Pancreas (tissue), 10 donors: ENCODE measurements around the gene TMEM209. TPM values are rescaled to one million over a fixed set of nuclear protein-coding genes. Genes with fewer than 3 reads are reported as not detected.

Source experiments
- ATAC-seq, 4 donors: fragments of 200-7000 bp; cut with Tn5 transposase; one replicate each; pipeline versions ENCODE4 v1.8.0 to v1.9.1; 2020; ENCODE audit warnings: mild to moderate bottlenecking in 4 of 4, moderate library complexity in 4 of 4
- DNase-seq, 6 donors: peaks; one replicate each; pipeline ENCODE4 v3.0.0-alpha.2; 2020
- FAIRE-seq: peaks from 2 replicates; lab custom pipeline; 2012; peaks lifted over from hg19 to GRCh38; lab: Jason Lieb, UNC
- H3K27ac ChIP-seq, 4 donors: fragments of 200-600 bp; sonication (generic); 1 replicate in 3 of 4; 2 replicates in 1 of 4; pipeline versions ENCODE4 v1.5.0 to v1.8.0; 2020
- H3K27me3 ChIP-seq, 4 donors: fragments of 200-600 bp; one replicate each; pipeline ENCODE4 v1.8.0; 2021
- H3K36me3 ChIP-seq, 3 donors: fragments of 200-600 bp; sonication (generic) in 1 of 3; one replicate each; pipeline versions ENCODE4 v1.5.0 to v1.8.0; 2020 to 2021
- H3K4me1 ChIP-seq, 3 donors: fragments of 200-600 bp; one replicate each; pipeline ENCODE4 v1.8.0; 2021
- H3K4me3 ChIP-seq, 4 donors: fragments of 200-600 bp; sonication (generic) in 2 of 4; one replicate each; pipeline versions ENCODE4 v1.5.0 to v1.8.0; 2020 to 2021
- H3K9me3 ChIP-seq, 4 donors: fragments of 200-600 bp; one replicate each; pipeline ENCODE4 v1.8.0; 2021
- CTCF ChIP-seq, 4 donors: fragments of 200-600 bp; sonication (generic) in 3 of 4; IDR thresholded peaks; one replicate each; pipeline versions ENCODE4 v1.5.0 to v1.8.0; 2021; ENCODE audit warnings: antibody characterized with exemption in 4 of 4
- WGBS, 2 donors: extraction: QIAGEN DNeasy Blood & Tissue Kit; methylation state at CpG; one replicate each; pipeline ENCODE4 v1.1.7; 2013; 5-methylcytosine and 5-hydroxymethylcytosine counted together
- intact Hi-C, 3 donors: fragments of 100-400 bp; cut with DNase I; formaldehyde crosslinking; loops; one replicate each; pipeline versions ENCODE4 v1.11.1 to v1.14.2; 2022
- polyA plus RNA-seq, 2 donors: library from polyadenylated mRNA; stranded (reverse); fragments of 200-250 nt; gene quantifications; one replicate each; pipeline ENCODE4 v1.2.3, GENCODE V29; 2013
- total RNA-seq, 6 donors: library from RNA; stranded (reverse); fragmentation: NEBNext Ultra II Directional in 4 of 6; extraction: Animal tissue kit (Norgen Biotek cat#: 25700) in 4 of 6; gene quantifications; one replicate each; pipeline versions ENCODE4 v1.2.1 to v1.2.4, GENCODE V29; 2021 to 2023
- donor health status: healthy with polysubstance abuse.
- donor health status: DM: no; HTN: no; CAD: no; lungs with moderate emphysema.
- donor health status: DM: no; HTN: no; CAD: no.
- donor health status: control.
- donor health status: control.
- donor health status: Bipolar disorder and iron deficiency.
- donor health status: DM: yes; HTN: yes; CAD: no.
- donor health status: DM: no; HTN: no; CAD: no.
- donor health status: DM: no; HTN: no; CAD: no.
- donor health status: DM: yes; HTN: yes; CAD: no.

Gene TMEM209
- total and polyA plus RNA-seq, 8 donors: 4.2 to 16.1 (median 10.6) TPM

GRCh38 chr7:130137207-130137606, 68.0 kb downstream of the TMEM209 start:
- peaks cover 0 to 20% (median 0%) of the 10 kb centered on the region in 3 donors for H3K36me3 ChIP-seq
- no peaks in the 10 kb centered on the region for H3K27me3 ChIP-seq
- intact Hi-C loops: no loop called here
- WGBS, 2 donors: 97 to 99% methylated on average over 4 of the region's 4 CpGs
- no peaks in the 10 kb centered on the region for H3K9me3 ChIP-seq
- H3K4me3 ChIP-seq: no peak overlapping the region
- H3K4me1 ChIP-seq: peaks cover 0 to 4% (median 0%) of the 10 kb centered on the region in 3 donors
- TF ChIP-seq CTCF (IDR thresholded peaks at IDR 0.05): no peak
- DNase-seq (no peak), ATAC-seq (no peak), FAIRE-seq (no peak)
- no peak overlapping the region for H3K27ac ChIP-seq

- TF ChIP-seq CTCF (IDR thresholded peaks at IDR 0.05): no peak
- intact Hi-C loops: no loop called here
- H3K36me3 ChIP-seq: peaks cover 0 to 22% (median 0%) of the 10 kb centered on the region in 3 donors
- FAIRE-seq: no peak
- 94 to 98% methylated on average over 1 of the region's 1 CpG for WGBS, 2 donors
- no peak overlapping the region for H3K4me3 ChIP-seq
- peaks cover 0 to 4% (median 0%) of the 10 kb centered on the region in 3 donors for H3K4me1 ChIP-seq
- ATAC-seq: no peak
- no peak for DNase-seq
- no peaks in the 10 kb centered on the region for H3K9me3 ChIP-seq
- no peaks in the 10 kb centered on the region for H3K27me3 ChIP-seq
- H3K27ac ChIP-seq: no peak overlapping the region
These were observed 68.5 kb downstream of the TMEM209 start for GRCh38 chr7:130136579-130137167.

GRCh38 chr7:130135208-130136205, 69.7 kb downstream of the TMEM209 start:
- FAIRE-seq: no peak
- H3K4me1 ChIP-seq: no peaks in the 10 kb centered on the region
- intact Hi-C loops: no loop called here
- H3K27me3 ChIP-seq: no peaks in the 10 kb centered on the region
- ATAC-seq: no peak
- H3K9me3 ChIP-seq: no peaks in the 10 kb centered on the region
- peaks cover 0 to 32% (median 2%) of the 10 kb centered on the region in 3 donors for H3K36me3 ChIP-seq
- no peak overlapping the region for H3K27ac ChIP-seq
- no peak for DNase-seq
- no peak overlapping the region for H3K4me3 ChIP-seq
- no peak for TF ChIP-seq CTCF (IDR thresholded peaks at IDR 0.05)
- WGBS, 2 donors: 95 to 98% methylated on average over 10 of the region's 10 CpGs

GRCh38 chr7:130134726-130135125, 70.5 kb downstream of the TMEM209 start:
- H3K4me3 ChIP-seq: no peak overlapping the region
- no peak for TF ChIP-seq CTCF (IDR thresholded peaks at IDR 0.05)
- no peak overlapping the region for H3K27ac ChIP-seq
- no peaks in the 10 kb centered on the region for H3K4me1 ChIP-seq
- H3K27me3 ChIP-seq: no peaks in the 10 kb centered on the region
- peaks cover 0 to 37% (median 10%) of the 10 kb centered on the region in 3 donors for H3K36me3 ChIP-seq
- no peak for DNase-seq
- no peak for ATAC-seq
- FAIRE-seq: no peak
- intact Hi-C loops: no loop called here
- 95 to 98% methylated on average over 7 of the region's 7 CpGs for WGBS, 2 donors
- H3K9me3 ChIP-seq: no peaks in the 10 kb centered on the region
